Limb (tissue), 2 donors: ENCODE measurements around the gene RAX2.
A peak's percentile ranks its signal among the peaks of the same experiment; 100 is the strongest.

ENCODE experiments used
- DNase-seq, 2 donors: peaks; one replicate each; pipeline ENCODE4 v3.0.0-alpha.2; 2016; ENCODE audit errors: extremely low spot score in 2 of 2

Gene RAX2

GRCh38 chr19:3730457-3730958 is 41.5 kb downstream of the RAX2 start:
- DNase-seq = no peak

GRCh38 chr19:3725640-3726310 is 46.3 kb downstream of the RAX2 start:
- DNase-seq = no peak

- no peak for DNase-seq
These were observed 46.9 kb downstream of the RAX2 start for GRCh38 chr19:3725121-3725520.

- DNase-seq = no peak
These were observed 48.1 kb downstream of the RAX2 start for GRCh38 chr19:3723883-3724282.

GRCh38 chr19:3723110-3723488 is 48.9 kb downstream of the RAX2 start:
- no peak for DNase-seq

GRCh38 chr19:3722443-3723109 is 49.5 kb downstream of the RAX2 start:
- no peak for DNase-seq

- DNase-seq = no peak
These were observed 50.1 kb downstream of the RAX2 start for GRCh38 chr19:3721887-3722442.

GRCh38 chr19:3721131-3721886 is 50.7 kb downstream of the RAX2 start:
- peak; percentile 57 to 87 for DNase-seq

- no peak for DNase-seq
These were observed 51.6 kb downstream of the RAX2 start for GRCh38 chr19:3720349-3720917.

- DNase-seq = no peak
These were observed 52.2 kb downstream of the RAX2 start for GRCh38 chr19:3719868-3720267.
